ENCODE results near the gene MBP.

MBP gene

DNA sequence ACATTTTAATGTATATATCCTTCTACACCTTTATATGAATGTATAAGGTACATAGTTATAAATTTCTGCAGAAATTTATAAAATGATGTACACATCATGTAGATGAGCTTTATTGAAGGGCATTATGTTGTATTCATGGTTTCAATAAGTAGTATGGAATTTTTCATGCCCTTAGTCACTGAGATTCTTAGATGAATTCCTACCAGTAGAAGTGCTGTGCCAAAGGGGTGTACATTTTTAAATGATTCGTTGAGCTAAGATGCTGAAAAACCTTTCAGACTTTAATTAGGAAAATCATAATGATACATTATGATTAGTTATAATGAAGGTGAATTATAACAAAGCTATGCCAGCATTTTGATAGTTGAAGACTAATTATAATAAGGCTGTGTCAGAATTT lies 195.0 kb downstream of the MBP start:
- TF ChIP-seq, protein P1, sequence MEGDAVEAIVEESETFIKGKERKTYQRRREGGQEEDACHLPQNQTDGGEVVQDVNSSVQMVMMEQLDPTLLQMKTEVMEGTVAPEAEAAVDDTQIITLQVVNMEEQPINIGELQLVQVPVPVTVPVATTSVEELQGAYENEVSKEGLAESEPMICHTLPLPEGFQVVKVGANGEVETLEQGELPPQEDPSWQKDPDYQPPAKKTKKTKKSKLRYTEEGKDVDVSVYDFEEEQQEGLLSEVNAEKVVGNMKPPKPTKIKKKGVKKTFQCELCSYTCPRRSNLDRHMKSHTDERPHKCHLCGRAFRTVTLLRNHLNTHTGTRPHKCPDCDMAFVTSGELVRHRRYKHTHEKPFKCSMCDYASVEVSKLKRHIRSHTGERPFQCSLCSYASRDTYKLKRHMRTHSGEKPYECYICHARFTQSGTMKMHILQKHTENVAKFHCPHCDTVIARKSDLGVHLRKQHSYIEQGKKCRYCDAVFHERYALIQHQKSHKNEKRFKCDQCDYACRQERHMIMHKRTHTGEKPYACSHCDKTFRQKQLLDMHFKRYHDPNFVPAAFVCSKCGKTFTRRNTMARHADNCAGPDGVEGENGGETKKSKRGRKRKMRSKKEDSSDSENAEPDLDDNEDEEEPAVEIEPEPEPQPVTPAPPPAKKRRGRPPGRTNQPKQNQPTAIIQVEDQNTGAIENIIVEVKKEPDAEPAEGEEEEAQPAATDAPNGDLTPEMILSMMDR (IDR thresholded peaks at IDR 0.05): no peak
- Histone ChIP-seq H3K27ac (no peak overlapping the region), H3K4me3 (no peak overlapping the region), H3K4me1 (no peaks in the 10 kb centered on the region), H3K36me3 (peaks cover 40 to 68% (median 55%) of the 10 kb centered on the region in 3 donors), H3K27me3 (no peaks in the 10 kb centered on the region), H3K9me3 (no peaks in the 10 kb centered on the region)
- no peak for DNase-seq
- intact Hi-C loops (cut with DNase I; ENCODE audit: low total_unique reads): no loop called here

DNA sequence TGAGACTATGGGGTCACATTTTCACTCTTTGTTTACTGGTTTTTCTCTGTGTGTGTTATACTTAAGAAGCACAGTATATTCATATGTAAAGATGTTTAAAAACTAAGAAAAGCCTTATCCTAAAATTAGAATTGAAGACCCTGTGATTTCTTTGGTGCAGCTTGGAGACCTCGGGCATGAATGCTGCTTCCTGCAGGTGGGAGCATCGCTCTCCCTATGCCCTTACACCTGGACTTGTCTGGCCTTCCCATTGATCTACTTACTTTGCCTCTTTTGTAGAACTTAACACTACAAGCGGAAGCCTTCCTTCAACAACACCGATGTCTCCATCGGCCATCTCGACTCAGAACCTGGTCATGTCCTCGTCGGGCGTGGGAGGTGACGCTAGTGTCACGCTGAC lies 195.7 kb downstream of the MBP start:
- Histone ChIP-seq H3K4me1 (no peaks in the 10 kb centered on the region), H3K27ac (no peak overlapping the region), H3K4me3 (no peak overlapping the region), H3K27me3 (no peaks in the 10 kb centered on the region), H3K9me3 (no peaks in the 10 kb centered on the region), H3K36me3 (peaks cover 34 to 75% (median 55%) of the 10 kb centered on the region in 3 donors)
- DNase-seq: no peak
- intact Hi-C loops (cut with DNase I; ENCODE audit: low total_unique reads): no loop called here
- TF ChIP-seq, protein P1 (IDR thresholded peaks at IDR 0.05): no peak

DNA sequence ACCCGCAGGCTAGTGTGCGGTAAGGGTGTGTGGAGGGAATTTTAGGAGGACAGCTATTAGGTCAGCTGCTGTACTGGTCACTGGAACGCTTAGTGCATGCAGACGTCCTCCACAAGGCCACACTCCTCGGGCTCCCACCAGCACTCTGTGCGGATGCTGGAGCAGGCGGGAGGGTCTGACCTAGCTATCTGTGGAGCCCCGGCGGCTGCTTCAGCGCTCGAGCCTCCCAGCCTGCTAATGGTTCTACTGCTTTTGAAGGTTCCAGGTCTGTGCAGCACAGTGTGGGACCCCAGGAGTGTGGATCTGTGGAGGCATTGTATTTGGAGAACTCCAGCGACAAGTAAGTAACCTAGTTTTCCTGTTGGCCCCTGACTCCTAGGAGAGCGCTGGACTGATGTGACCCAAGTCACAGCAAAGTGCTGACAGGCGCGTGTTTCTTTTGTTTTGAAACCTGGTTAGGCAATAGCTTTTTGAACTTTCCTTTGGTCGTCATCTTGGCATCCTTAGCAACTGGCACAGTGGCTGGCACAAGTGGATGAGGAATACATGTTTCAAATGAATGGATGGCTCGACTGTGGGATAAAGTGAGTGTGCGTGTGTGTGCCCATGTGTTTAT lies 196.8 kb downstream of the MBP start:
- Histone ChIP-seq H3K36me3 (peaks cover 30 to 75% (median 47%) of the 10 kb centered on the region in 3 donors), H3K27ac (no peak overlapping the region), H3K9me3 (no peaks in the 10 kb centered on the region), H3K27me3 (no peaks in the 10 kb centered on the region), H3K4me3 (no peak overlapping the region), H3K4me1 (no peaks in the 10 kb centered on the region)
- DNase-seq: no peak
- intact Hi-C loops (cut with DNase I; ENCODE audit: low total_unique reads): no loop called here
- TF ChIP-seq, protein P1 (IDR thresholded peaks at IDR 0.05): no peak

DNA sequence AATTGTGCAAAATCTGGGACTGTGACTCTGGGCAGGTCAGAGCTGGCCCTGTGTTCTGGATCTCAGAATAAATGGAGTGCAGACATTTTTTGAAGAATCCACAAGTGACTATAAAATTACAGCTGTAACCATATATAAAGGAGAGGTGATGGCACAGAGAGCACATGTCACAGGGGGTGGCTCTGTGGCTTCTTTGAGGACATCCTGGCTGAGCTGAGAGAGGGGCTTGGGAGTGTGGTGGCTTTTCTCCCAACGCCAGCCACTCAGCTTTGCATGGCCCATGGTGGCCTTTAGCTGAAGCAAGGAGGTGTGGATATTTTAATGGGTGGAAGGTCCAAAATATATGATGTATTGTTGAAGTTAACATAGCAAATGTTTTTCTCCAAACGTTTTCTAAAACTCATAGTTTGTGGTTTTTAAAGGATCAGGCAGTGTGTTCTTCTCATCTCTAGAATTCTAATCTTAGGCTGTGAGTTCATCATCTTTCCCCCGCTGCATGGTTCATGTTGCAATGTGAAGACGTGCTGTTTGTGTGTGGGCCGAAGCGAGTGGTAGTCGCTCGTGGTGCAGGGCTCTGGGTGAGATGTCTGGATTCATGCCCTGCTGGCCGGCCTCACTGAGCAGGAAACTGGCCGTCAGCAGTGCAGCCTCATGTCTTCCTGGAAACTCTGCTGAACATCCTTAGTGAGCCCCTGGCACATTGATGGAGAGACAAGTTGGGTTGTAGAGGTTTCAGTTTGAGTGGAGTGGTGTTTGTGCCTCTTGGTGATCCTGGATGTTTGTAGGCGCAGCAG lies 200.4 kb downstream of the MBP start:
- Histone ChIP-seq H3K9me3 (no peaks in the 10 kb centered on the region), H3K27me3 (no peaks in the 10 kb centered on the region), H3K4me1 (no peaks in the 10 kb centered on the region), H3K4me3 (no peak overlapping the region), H3K36me3 (peaks cover 31 to 80% (median 40%) of the 10 kb centered on the region in 3 donors), H3K27ac (no peak overlapping the region)
- TF ChIP-seq, protein P1 (IDR thresholded peaks at IDR 0.05): no peak
- intact Hi-C loops (cut with DNase I; ENCODE audit: low total_unique reads): no loop called here
- peak; percentile 75 to 78 for DNase-seq

DNA sequence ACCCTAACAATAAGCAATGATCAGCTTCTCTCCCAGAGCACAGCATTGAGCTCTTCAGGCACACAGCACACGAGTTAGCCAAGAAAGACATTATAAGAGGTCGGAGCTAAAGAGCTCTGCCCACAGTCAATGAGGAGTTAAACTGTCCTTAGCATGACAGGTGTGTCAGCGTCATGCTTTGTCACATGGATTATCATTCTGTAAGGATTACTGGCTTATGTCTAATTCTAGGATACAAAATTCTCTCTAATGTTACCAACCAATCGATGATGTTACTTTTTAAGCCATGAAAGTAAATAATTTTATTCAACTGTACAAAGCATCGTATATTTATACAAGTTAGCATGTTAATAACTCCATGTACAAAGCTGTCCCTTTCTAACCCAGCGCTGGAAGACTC lies 201.4 kb downstream of the MBP start:
- Histone ChIP-seq H3K4me3 (no peak overlapping the region), H3K9me3 (no peaks in the 10 kb centered on the region), H3K27me3 (no peaks in the 10 kb centered on the region), H3K4me1 (no peaks in the 10 kb centered on the region), H3K36me3 (peaks cover 22 to 75% (median 40%) of the 10 kb centered on the region in 3 donors), H3K27ac (no peak overlapping the region)
- intact Hi-C loops (cut with DNase I; ENCODE audit: low total_unique reads): no loop called here
- no peak for DNase-seq
- TF ChIP-seq, protein P1 (IDR thresholded peaks at IDR 0.05): no peak
